GM12872 (cell line): ENCODE results near the gene ZCCHC17.

ENCODE experiments used
- CTCF ChIP-seq: IDR thresholded peaks from 3 replicates; pipeline ENCODE4 v1.5.1; 2011; ENCODE audit warnings: low read depth, mild to moderate bottlenecking, low read length, moderate library complexity; ENCODE audit not compliant: insufficient read depth

Gene ZCCHC17

GRCh38 chr1:31315902-31316301 lies 19.1 kb downstream of the ZCCHC17 start:
- TF ChIP-seq CTCF = no peak

- TF ChIP-seq CTCF = no peak
These were observed 21.3 kb downstream of the ZCCHC17 start for GRCh38 chr1:31318146-31318545.

- TF ChIP-seq CTCF = no peak
These were observed 27.3 kb downstream of the ZCCHC17 start for GRCh38 chr1:31324093-31324492.

GRCh38 chr1:31324992-31325391 lies 28.2 kb downstream of the ZCCHC17 start:
- TF ChIP-seq CTCF = no peak

- TF ChIP-seq CTCF = no peak
These were observed 29.6 kb downstream of the ZCCHC17 start for GRCh38 chr1:31326461-31326860.

- no peak for TF ChIP-seq CTCF
These were observed 30.5 kb downstream of the ZCCHC17 start for GRCh38 chr1:31327381-31327780.

GRCh38 chr1:31335007-31335406 lies 38.2 kb downstream of the ZCCHC17 start:
- TF ChIP-seq CTCF = peak; percentile 50; the same call in 2 of the 3 replicates
